NCI-H524 (cell line): Measurements from ENCODE around the gene MOBP.

Source experiments
- DNase-seq, 2 experiments: peaks; one replicate each; lab custom pipeline; 2025; lab: John Stamatoyannopoulos, UW

The MOBP gene

DNA sequence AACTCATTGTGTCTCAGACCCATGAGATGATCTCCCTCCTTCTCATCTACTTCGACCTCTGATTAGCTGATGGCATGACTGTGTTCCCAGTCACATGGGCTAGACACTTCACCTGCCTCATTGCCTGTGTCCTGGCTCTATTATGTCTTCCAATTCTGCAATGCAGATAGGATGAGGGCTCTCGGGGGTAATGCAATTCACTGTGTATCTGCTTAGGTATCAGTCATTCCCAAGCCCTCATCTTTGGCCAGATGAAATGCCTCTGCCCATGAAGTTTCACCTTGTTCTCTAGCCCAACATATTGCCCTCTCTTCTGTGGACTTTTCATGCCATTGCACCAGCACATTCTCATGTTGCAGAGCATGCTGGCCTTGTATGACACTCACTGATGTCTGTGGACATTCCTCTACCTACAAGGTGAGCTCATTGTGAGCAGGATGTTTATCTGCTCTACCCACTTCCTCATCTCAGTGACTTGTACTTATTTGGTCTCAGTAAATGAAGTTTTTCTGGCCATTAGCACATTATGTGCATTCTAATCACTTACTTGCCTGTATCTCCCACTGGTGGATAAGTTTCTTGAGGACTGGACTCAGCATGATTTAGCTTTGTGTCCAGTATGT is 32.3 kb downstream of the MOBP start:
- no peak for DNase-seq

DNA sequence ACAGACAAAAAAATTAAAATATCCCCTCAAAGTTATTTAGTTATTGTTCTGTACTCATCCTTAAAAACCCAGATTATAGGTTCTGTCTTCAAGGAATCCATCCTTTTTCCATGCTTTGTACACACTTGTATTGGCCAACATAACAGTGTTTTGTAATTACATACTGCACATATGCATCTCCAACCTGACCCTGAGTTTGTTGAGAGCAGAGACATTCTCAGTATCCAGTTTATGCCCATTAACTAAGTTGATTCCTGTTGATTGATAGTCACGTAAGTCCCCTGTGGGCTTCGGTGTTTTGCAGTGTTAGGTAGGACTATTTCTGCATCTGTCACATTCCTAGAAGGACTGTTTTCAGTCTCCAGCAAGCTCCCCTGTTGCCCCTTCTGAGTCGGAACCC is 33.6 kb downstream of the MOBP start:
- no peak for DNase-seq

GRCh38 chr3:39501968-39502837 is 34.7 kb downstream of the MOBP start:
- DNase-seq, result peak; percentile 7 to 32

DNA sequence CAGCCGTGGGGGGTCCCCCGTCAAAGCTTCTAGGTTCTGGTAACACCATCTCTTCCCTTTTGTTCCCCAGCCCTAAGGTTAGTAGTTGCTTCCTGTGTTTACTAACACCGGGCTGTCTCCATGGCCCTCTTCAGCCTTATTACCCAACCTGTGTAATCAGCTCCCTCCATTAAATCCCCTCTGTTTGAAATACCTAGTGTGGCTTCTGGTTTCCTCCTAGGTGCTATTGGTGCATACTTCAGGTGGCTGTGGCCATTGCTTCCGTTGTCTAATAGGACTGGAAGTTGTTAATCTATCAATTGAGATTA is 35.3 kb downstream of the MOBP start:
- DNase-seq, result no peak

DNA sequence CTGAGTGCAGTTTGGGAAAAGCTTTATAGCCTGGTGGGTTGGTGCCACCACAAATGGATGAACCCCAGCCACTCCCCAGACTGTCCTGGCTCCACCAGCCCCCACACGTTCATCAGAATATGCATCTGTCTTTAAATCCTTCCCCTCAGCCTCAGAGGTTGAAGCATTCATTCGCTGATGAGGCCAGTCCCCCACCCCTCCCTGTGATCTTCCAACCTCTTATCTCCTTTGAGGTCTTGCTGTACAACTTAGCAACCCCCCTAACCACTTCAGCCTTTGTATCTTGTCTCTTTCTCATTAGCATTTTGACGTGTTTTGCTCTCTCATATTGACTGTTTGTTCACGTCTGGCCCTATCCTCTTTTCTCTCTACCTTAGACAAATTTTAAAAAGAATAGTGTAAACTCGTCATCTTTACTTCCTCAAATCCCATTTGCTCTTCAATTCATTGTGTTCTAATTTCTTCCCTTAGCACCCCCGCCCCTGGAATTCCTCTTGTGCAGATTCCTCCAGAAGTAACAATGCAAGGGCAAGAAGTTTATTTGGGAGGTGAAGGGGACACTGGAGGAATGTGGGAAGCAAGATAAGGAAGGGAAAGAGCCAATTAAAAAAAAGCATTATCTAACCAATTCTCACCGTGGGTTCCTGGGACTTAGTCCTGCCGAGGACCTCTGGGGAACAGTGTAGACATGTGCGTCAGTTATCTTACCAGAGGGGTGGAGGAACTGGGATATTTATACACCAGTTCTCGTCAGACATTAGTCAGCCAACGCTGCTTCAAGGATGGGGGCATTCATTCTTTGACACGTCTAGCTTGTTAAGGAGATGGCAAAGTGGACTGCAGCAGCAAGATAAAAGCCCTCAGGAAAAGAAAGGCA is 38.6 kb downstream of the MOBP start:
- DNase-seq, result no peak

- DNase-seq, result no peak
These were observed 39.4 kb downstream of the MOBP start for GRCh38 chr3:39506863-39507262.

GRCh38 chr3:39513791-39514369 is 46.4 kb downstream of the MOBP start:
- DNase-seq, result no peak

DNA sequence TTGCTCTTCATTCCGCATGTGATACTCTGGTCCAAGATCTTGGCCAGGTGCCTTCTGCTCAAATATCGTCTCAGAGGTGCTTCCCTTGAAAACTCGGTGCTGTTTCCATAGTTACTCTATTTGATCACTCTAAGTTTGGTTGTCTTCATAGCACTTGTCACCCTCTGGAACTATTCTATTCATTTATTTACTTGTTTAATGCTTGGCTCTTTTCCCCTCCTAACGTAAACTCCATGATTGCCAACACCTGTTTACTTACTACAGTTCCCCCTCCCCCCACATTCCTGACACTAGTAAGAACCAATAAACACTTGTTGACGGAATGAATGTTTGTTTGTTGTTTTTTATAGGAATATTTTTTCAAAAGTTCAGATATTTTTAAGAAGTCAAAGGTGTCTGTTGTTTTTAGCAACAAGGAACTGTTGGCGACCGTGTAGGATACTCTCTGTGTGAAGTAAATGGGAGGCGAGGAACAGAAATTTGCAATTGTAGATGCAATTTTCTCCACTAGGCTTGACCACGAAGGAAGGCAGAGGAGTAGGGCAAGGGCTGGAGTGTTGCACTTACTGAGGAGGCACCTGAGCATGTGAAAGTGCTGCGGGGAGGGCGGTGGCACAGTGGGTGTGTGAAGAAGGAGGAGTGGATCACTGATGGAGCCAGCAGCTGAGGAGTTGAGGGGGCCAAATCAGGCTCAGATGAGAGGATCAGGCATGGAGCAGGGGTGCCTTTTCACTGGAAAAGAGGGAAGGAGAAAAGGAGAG is 48.4 kb downstream of the MOBP start:
- no peak for DNase-seq

DNA sequence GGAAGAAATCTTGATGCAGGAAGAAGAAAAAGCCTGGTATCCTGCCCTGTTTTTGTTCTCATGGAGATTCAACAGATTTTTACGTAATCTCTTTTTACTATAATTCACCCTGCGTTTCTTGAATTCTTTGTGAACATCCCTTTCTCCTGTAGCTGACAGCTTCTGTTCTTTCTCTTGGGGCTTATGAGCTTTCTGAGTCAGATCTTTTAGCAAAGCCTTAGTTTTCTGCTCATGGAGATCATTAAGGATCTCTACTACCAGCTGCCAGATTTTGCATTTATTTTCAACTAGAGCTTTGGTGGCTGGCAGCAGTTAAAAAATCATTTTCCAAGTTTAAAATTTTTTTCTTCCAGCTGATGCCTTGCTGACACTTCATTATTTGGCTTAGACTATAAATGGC is 51.6 kb downstream of the MOBP start:
- no peak for DNase-seq

GRCh38 chr3:39519554-39520288 is 52.2 kb downstream of the MOBP start:
- no peak for DNase-seq

GRCh38 chr3:39521456-39521855 is 54.0 kb downstream of the MOBP start:
- DNase-seq, result no peak

- no peak for DNase-seq
These were observed 56.6 kb downstream of the MOBP start for GRCh38 chr3:39524107-39524506.

GRCh38 chr3:39528844-39529243 is 61.4 kb downstream of the MOBP start:
- DNase-seq, result no peak

DNA sequence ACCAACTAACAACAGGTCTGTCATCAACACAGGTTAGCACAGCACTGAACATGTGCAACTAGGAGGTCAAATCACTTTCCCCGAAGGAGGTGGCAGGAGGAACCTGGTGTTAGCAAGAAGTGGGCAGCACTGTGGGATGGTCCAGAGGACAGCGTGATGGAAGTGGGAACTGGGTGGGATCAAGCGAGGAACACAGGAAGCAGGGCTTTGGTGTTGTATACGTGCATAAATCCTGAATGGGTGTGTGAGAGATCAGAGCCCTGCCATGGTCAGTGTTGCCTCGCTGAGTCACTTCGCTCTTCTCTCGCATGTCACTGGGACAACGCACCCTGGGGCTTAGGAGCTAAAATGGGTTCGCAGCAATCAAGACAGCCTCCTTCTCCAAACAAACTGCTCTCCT is 62.1 kb downstream of the MOBP start:
- no peak for DNase-seq

DNA sequence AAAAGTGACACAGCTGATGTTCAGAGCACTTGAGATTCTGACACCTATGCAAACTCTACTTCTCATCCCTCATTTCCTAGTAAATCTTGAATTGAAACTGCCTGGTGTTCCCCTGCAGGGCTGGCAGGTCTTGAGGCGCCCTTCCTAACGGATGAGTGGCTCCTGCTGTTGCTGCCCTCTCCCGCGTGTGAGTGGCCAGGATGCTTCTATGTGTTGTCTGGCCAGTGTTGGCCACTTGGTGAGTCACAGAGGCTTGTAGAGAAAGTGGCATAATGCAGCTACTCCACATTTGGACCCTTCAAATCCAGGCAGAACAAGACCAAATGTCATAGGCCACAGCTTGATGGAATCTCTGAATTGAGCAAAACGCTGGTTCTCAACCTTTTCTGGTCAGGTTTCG is 63.6 kb downstream of the MOBP start:
- DNase-seq, result no peak

- DNase-seq, result no peak
These were observed 64.2 kb downstream of the MOBP start for GRCh38 chr3:39531665-39532064.

GRCh38 chr3:39532777-39533176 is 65.3 kb downstream of the MOBP start:
- no peak for DNase-seq

DNA sequence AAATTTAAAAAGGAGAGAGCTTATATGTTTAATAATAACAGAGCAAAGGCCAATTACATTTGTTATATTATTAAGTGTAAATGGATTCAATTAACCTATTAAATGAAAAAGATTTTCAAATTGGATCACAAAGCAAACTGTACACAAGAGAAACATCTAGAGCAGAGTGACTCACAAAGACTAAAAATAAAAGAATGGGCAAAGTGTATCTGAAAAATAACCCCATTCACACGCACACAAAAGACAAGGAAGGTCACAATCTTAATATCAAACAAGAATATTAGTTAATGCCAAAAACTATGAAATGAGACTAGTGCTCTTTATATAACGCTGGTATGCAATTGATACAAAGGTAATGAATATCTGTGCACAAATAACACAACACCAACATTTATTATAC is 65.7 kb downstream of the MOBP start:
- DNase-seq, result no peak

GRCh38 chr3:39540162-39540921 is 72.9 kb downstream of the MOBP start:
- DNase-seq, result no peak

DNA sequence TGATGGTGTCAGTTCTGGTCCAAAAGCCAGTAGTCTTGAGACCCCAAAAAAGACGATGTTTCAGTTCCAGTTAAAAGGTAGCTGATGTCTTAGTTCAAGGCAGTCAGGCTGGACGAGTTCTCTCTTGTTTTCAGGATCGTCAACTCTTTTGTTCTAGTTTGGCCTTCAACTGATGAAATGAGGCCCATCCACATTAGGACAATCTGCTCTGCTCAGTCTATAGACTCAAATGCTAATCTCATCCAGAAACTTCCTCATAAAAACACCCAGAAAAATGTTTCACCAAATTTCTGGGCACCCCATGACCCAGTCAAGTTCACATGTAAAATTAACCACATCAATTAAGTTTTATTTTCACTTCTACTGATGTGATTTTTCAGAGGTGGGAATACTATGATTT is 74.0 kb downstream of the MOBP start:
- no peak for DNase-seq
